Aorta (tissue), 5 donors: Measurements from ENCODE around the gene DNAJC21. TPM values are rescaled to one million over a fixed set of nuclear protein-coding genes. Genes with fewer than 3 reads are reported as not detected.

Experiments used
- ATAC-seq: fragments of 200-7000 bp; cut with Tn5 transposase; one replicate; pipeline ENCODE4 v1.9.1; 2022; ENCODE audit warnings: moderate library complexity; ENCODE audit not compliant: low FRiP score
- DNase-seq, 2 donors: peaks; one replicate each; pipeline ENCODE4 v3.0.0-alpha.2; 2020
- H3K27ac ChIP-seq, 2 donors: one replicate each; pipeline ENCODE4 v1.5.1; 2013; ENCODE audit warnings: low read length in 2 of 2, mild to moderate bottlenecking in 2 of 2, moderate library complexity in 2 of 2, control low read depth in 1 of 2, inconsistent platforms in 1 of 2, low read depth in 1 of 2
- H3K27me3 ChIP-seq, 2 donors: one replicate each; pipeline ENCODE4 v1.6.1; 2013; ENCODE audit warnings: control low read depth in 1 of 2, low read length in 1 of 2, mild to moderate bottlenecking in 1 of 2, moderate library complexity in 1 of 2; ENCODE audit not compliant: insufficient read depth in 2 of 2, control insufficient read depth in 1 of 2
- H3K36me3 ChIP-seq, 2 donors: one replicate each; pipeline ENCODE4 v1.6.1; 2013; ENCODE audit warnings: control low read depth in 1 of 2, low read length in 1 of 2, mild to moderate bottlenecking in 1 of 2; ENCODE audit not compliant: insufficient read depth in 2 of 2, control insufficient read depth in 1 of 2
- H3K4me1 ChIP-seq, 2 donors: one replicate each; pipeline ENCODE4 v1.6.1; 2013; ENCODE audit warnings: low read length in 2 of 2, control low read depth in 1 of 2, mild to moderate bottlenecking in 1 of 2, moderate library complexity in 1 of 2; ENCODE audit not compliant: insufficient read depth in 2 of 2, control insufficient read depth in 1 of 2
- H3K4me3 ChIP-seq, 2 donors: one replicate each; pipeline ENCODE4 v1.5.1; 2013; ENCODE audit warnings: low read length in 2 of 2, control low read depth in 1 of 2, mild to moderate bottlenecking in 1 of 2
- H3K9me3 ChIP-seq: one replicate; pipeline ENCODE4 v1.6.1; 2013; ENCODE audit warnings: mild to moderate bottlenecking, low read length; ENCODE audit not compliant: control insufficient read depth
- WGBS, 2 donors: extraction: QIAGEN DNeasy Blood & Tissue Kit; methylation state at CpG; one replicate each; pipeline ENCODE4 v1.1.7; 2013; 5-methylcytosine and 5-hydroxymethylcytosine counted together
- intact Hi-C, 2 donors: fragments of 100-400 bp; cut with DNase I; formaldehyde crosslinking; loops; one replicate each; pipeline versions ENCODE4 v1.14.2 to v1.15.0; 2022
- polyA plus RNA-seq, 2 donors: library from polyadenylated mRNA; stranded (reverse); fragments of 200-250 nt; gene quantifications; one replicate each; pipeline ENCODE4 v1.2.3, GENCODE V29; 2013
- total RNA-seq, 2 donors: library from RNA; stranded (reverse); fragmentation: NEBNext Ultra II Directional; extraction: Animal tissue kit (Norgen Biotek cat#: 25700); gene quantifications; one replicate each; pipeline ENCODE4 v1.2.1, GENCODE V29; 2021
- donor health status: healthy with polysubstance abuse.
- donor health status: Bipolar disorder and iron deficiency.
- donor health status: DM: no; HTN: no; CAD: no.
- donor health status: DM: no; HTN: no; CAD: no.
- donor health status: DM: yes; HTN: yes; CAD: no.

Gene DNAJC21
- total and polyA plus RNA-seq, 4 donors, result 26.9 to 50.9 (median 44.8) TPM

DNA sequence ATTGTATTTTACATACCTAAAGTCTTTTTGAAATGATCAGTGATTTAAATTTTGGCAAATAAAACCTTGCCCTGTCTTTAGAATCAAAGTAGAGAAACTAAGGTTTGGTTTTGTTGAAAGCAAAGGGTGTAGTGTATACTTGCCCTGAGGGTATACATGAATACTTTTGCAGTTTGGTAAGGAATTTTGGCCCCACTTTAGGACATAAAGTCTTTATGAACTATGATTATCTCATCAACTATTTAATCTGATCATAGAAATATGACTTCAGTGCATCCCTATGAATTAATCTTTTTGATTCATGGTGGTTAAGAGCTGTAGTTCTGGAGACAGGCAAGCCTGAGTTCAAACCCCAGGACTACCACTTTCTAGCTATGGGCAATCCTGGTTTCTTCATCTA lies 31.7 kb upstream of the DNAJC21 start:
- no peaks in the 10 kb centered on the region for H3K4me1 ChIP-seq
- no peak overlapping the region for H3K27ac ChIP-seq
- H3K27me3 ChIP-seq, result no peaks in the 10 kb centered on the region
- DNase-seq (no peak), ATAC-seq (no peak)
- no peaks in the 10 kb centered on the region for H3K9me3 ChIP-seq
- H3K4me3 ChIP-seq, result no peak overlapping the region
- H3K36me3 ChIP-seq, result peaks cover 0 to 1% of the 10 kb centered on the region in 2 donors
- intact Hi-C loops, result loop anchor here (1.0 to 10.0 kb wide), 5 partner anchors 240 to 411 kb away; partner anchors contain the start of gene RAI14 (in 2 of the 2)

DNA sequence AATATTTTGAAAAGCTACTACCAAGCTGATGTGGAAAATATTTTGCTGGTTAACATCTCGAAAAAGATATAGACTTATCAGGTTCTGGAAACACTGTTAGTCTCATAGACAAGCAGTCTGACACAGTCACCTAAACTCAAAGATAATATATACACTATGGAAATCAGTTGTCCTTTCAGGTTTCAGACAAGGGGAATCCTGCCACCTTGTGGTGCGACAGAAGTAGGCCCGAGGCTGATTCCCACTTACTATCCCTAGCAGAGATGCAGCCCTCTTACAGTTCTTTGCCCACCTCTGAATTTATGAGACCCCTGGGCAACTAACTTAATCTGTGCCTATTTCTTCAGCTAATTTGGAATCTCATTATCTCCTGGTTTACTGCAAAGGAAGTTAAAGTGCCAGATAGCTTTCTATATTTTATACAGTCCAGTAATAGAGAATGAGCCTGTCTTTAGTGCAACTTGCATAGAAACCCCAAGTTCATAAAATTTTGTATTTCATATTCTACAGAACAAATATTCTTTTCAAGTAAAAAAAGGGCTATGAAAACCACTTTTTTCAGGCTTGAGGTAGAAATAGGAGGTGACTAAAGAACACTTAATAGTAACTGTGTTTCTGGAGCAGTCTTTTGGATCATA lies 31.0 kb upstream of the DNAJC21 start:
- no peaks in the 10 kb centered on the region for H3K4me1 ChIP-seq
- WGBS, 2 donors, result 0 to 1% methylated on average over 3 of the region's 3 CpGs
- H3K9me3 ChIP-seq, result no peaks in the 10 kb centered on the region
- H3K27me3 ChIP-seq, result no peaks in the 10 kb centered on the region
- intact Hi-C loops, result loop anchor here (1.0 to 10.0 kb wide), 5 partner anchors 241 to 412 kb away; partner anchors contain the start of gene RAI14 (in 2 of the 2)
- H3K27ac ChIP-seq, result no peak overlapping the region
- peak; percentile 64 to 80 for DNase-seq
- ATAC-seq, result peak; percentile 86
- H3K36me3 ChIP-seq, result peaks cover 0 to 1% of the 10 kb centered on the region in 2 donors
- H3K4me3 ChIP-seq, result no peak overlapping the region

DNA sequence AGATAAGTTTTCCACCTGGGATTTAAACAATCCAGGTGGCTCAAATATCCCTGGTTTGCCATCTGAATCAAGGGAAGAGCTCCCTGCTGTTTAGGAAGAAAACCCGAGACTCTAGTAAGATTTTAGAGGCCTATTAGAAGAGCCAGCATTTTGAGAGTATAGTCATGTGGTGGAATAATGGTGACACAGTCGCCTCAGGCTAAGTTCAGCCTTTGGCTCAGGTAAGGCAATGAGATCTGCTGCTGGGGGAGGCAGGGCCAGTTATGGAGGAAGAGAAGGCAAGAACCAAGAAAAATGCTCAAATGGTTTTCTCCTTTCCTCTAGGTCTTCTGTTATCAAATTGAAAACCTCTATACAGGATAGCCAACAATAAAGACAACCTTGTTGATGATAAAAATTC lies 30.3 kb upstream of the DNAJC21 start:
- ATAC-seq (no peak), DNase-seq (no peak)
- Histone ChIP-seq H3K9me3 (no peaks in the 10 kb centered on the region), H3K4me3 (no peak overlapping the region), H3K27ac (no peak overlapping the region), H3K36me3 (peaks cover 0 to 1% of the 10 kb centered on the region in 2 donors), H3K27me3 (no peaks in the 10 kb centered on the region), H3K4me1 (no peaks in the 10 kb centered on the region)
- intact Hi-C loops, result loop anchor here (2.0 to 10.0 kb wide), 4 partner anchors 242 to 412 kb away; partner anchors contain the start of gene RAI14 (in 2 of the 2)
- 88 to 89% methylated on average over 2 of the region's 2 CpGs for WGBS, 2 donors

DNA sequence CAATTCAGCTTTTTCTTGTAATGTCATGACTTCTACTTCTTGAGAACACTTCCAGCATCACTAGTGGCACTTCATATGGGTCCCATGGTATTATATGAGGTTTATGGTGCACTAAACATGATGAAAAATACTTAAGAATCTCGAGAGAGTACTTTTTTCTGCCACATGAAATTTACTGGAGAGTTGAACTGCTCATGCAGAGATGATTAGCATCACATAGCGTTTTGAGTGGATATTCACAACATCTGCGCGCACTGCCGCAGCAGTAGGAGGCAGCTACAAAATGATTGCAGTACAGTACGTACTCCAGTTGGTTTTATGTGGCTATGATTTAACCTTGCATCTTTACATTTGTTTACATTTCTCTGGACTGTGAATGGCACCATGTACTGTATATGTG lies 28.7 kb upstream of the DNAJC21 start:
- no peak overlapping the region for H3K27ac ChIP-seq
- no peaks in the 10 kb centered on the region for H3K4me1 ChIP-seq
- H3K4me3 ChIP-seq, result no peak overlapping the region
- intact Hi-C loops, result no loop called here
- H3K27me3 ChIP-seq, result no peaks in the 10 kb centered on the region
- peaks cover 0 to 1% of the 10 kb centered on the region in 2 donors for H3K36me3 ChIP-seq
- 85 to 86% methylated on average over 6 of the region's 6 CpGs for WGBS, 2 donors
- H3K9me3 ChIP-seq, result no peaks in the 10 kb centered on the region
- DNase-seq, result no peak
- ATAC-seq, result no peak

DNA sequence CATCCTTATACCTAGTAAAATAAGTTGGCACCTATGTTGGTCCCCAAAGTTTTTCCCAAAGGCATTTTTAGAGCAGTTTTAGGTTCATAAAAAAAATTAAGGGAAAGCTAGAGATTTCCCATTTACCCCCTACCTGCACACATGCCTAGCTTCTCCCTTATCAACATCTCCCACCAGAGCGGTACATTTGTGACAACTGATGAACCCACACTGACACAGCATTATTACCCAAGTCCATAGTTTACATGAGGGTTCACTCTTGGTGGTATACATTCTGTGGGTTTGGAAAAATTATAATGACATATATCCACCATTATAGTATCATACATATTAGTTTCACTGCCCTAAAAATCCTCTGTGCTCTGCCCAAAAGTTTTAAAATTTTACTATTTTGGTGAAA lies 26.1 kb upstream of the DNAJC21 start:
- Histone ChIP-seq H3K4me1 (no peaks in the 10 kb centered on the region), H3K9me3 (no peaks in the 10 kb centered on the region), H3K27ac (no peak overlapping the region), H3K27me3 (no peaks in the 10 kb centered on the region), H3K4me3 (no peak overlapping the region), H3K36me3 (peaks cover 0 to 3% of the 10 kb centered on the region in 2 donors)
- DNase-seq (no peak), ATAC-seq (no peak)
- intact Hi-C loops, result no loop called here
- WGBS, 2 donors, result 95 to 96% methylated on average over 1 of the region's 1 CpG

DNA sequence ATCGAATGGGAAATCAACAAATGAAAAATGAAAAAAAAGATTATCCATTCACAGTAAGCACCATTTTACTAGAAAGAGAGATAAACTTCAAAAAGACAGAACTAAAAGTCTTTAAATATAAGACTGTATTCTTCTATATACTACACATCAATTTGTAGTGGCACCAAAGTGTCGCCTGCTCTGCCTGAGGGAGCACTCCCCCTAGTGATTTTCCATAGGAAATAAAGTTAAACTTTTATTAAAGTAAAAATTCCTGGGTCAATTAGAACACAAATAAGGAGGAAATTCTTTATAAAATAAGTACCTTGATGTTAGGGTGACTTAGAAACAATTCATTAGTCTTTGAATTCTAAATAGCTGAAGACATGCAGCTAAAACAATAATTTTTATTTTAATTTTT lies 23.8 kb upstream of the DNAJC21 start:
- Histone ChIP-seq H3K27me3 (no peaks in the 10 kb centered on the region), H3K9me3 (no peaks in the 10 kb centered on the region), H3K4me3 (no peak overlapping the region), H3K4me1 (no peaks in the 10 kb centered on the region), H3K27ac (no peak overlapping the region), H3K36me3 (peaks cover 0 to 3% of the 10 kb centered on the region in 2 donors)
- ATAC-seq (no peak), DNase-seq (no peak)
- WGBS, 2 donors, result 67 to 69% methylated on average over 2 of the region's 2 CpGs
- intact Hi-C loops, result no loop called here

DNA sequence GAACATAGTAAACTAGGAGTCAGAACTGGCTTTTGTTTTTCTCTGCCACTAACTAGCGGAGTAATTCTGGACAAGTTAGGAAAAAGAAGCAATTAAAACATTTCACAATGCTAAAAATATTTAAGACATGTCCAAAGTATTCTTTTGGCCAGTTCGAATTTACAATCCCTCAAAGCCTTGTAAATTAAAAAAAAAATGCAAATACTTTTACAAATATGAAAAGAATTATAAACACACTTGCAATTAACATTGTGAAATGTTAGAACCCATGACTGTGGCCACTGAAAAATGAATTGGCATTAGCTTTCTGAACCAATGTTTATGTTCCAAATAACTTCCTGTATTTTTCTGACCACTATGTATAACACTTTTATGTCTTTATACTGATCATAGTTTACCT lies 16.3 kb upstream of the DNAJC21 start:
- Histone ChIP-seq H3K27me3 (no peaks in the 10 kb centered on the region), H3K4me1 (peaks cover 2% of the 10 kb centered on the region in 2 donors), H3K4me3 (no peak overlapping the region), H3K9me3 (no peaks in the 10 kb centered on the region), H3K36me3 (peaks cover 2 to 3% of the 10 kb centered on the region in 2 donors), H3K27ac (no peak overlapping the region)
- ATAC-seq, result no peak
- WGBS, 2 donors, result 25 to 37% methylated on average over 2 of the region's 2 CpGs
- intact Hi-C loops, result no loop called here
- DNase-seq, result no peak

DNA sequence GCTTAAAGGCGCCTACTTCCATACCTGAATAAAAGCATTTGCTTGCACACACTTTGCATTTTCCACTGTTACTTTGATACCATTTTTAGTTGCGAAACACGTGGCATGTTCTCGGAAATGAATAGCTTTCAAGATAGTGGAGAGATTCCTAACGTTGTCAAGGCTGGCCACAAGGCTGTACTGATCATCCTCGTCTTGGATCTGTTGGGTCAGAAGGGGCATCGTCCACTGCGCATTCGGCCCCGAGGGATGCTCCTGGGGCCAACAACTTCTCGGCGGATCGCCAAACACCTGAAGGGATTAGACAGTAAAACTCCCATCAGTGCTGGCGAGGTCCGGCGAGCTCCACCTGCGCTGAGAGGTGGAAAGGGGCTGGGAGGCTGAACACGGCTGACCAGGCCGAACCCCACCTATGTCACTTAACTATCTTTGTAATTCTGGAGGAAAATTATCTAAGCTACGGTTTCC lies 14.7 kb upstream of the DNAJC21 start:
- ATAC-seq (peak; percentile 15), DNase-seq (peak in 1 of 2 donors; percentile 57)
- 2 to 3% methylated on average over 20 of the region's 20 CpGs for WGBS, 2 donors
- no peaks in the 10 kb centered on the region for H3K27me3 ChIP-seq
- no peaks in the 10 kb centered on the region for H3K9me3 ChIP-seq
- peak overlapping the region; percentile 52 for H3K4me3 ChIP-seq
- H3K4me1 ChIP-seq, result peaks cover 2% of the 10 kb centered on the region in 2 donors
- intact Hi-C loops, result loop anchor here in 1 of 2 donors (1.0 kb wide), 1 partner anchor 15 kb away; the partner anchor contains the start of gene DNAJC21
- peak overlapping the region; percentile 0 to 72 for H3K27ac ChIP-seq
- peaks cover 2 to 3% of the 10 kb centered on the region in 2 donors for H3K36me3 ChIP-seq
